GM20000 (cell line): ENCODE data around the gene STEAP2.

ENCODE experiments used
- DNase-seq: peaks from one replicate; pipeline ENCODE4 v3.0.0; 2012; ENCODE audit warnings: low spot score
- CTCF ChIP-seq: IDR thresholded peaks from 2 replicates; pipeline ENCODE4 v1.5.1; 2012; ENCODE audit warnings: mild to moderate bottlenecking, control low read depth; ENCODE audit errors: extremely low read depth, missing control alignments

Gene STEAP2

GRCh38 chr7:90224195-90224594 lies 12.7 kb downstream of the STEAP2 start:
- TF ChIP-seq CTCF, result no peak
- DNase-seq, result no peak

DNA sequence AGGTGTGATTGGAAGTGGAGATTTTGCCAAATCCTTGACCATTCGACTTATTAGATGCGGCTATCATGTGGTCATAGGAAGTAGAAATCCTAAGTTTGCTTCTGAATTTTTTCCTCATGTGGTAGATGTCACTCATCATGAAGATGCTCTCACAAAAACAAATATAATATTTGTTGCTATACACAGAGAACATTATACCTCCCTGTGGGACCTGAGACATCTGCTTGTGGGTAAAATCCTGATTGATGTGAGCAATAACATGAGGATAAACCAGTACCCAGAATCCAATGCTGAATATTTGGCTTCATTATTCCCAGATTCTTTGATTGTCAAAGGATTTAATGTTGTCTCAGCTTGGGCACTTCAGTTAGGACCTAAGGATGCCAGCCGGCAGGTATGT lies 13.6 kb downstream of the STEAP2 start:
- TF ChIP-seq CTCF, result no peak
- no peak for DNase-seq

GRCh38 chr7:90225601-90226000 lies 14.1 kb downstream of the STEAP2 start:
- no peak for TF ChIP-seq CTCF
- DNase-seq, result no peak

DNA sequence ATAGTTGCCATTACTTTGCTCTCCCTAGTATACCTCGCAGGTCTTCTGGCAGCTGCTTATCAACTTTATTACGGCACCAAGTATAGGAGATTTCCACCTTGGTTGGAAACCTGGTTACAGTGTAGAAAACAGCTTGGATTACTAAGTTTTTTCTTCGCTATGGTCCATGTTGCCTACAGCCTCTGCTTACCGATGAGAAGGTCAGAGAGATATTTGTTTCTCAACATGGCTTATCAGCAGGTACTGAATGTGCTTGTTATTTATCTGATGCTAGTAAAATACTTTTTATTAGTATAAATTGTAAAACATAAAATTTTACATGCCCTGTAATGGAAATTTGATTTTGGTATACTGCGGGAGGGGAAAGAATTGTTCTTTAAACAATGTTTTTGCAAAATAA lies 15.7 kb downstream of the STEAP2 start:
- TF ChIP-seq CTCF, result no peak
- no peak for DNase-seq

DNA sequence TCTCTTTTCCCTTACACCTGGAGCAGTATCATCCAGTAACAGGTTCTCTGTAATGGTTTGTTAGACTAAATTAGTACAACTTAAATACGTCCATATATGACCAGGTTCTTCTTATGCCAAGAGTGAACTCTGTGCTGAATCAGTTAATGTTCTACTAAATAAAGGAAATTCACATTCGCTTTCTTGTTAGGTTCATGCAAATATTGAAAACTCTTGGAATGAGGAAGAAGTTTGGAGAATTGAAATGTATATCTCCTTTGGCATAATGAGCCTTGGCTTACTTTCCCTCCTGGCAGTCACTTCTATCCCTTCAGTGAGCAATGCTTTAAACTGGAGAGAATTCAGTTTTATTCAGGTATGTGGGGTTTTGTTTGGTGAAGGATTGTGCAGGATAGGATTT lies 18.1 kb downstream of the STEAP2 start:
- DNase-seq, result no peak
- TF ChIP-seq CTCF, result no peak

GRCh38 chr7:90230834-90231233 lies 19.3 kb downstream of the STEAP2 start:
- no peak for TF ChIP-seq CTCF
- no peak for DNase-seq

GRCh38 chr7:90231304-90231703 lies 19.8 kb downstream of the STEAP2 start:
- no peak for DNase-seq
- TF ChIP-seq CTCF, result no peak
